Measurements from ENCODE around the gene BOLA3. TPM values are rescaled to one million over a fixed set of nuclear protein-coding genes. Genes with fewer than 3 reads are reported as not detected.
"Not testable (repeated sequence)": the region's sequence is repeated elsewhere in the genome, so short reads cannot be mapped to it uniquely, and the experiment has no call there.

The BOLA3 gene
- total RNA-seq, 4 donors from 2014 or later = 3.0 to 51.5 (median 44.0) TPM; not detected in 1

GRCh38 chr2:74089816-74090745, 57.6 kb downstream of the BOLA3 start:
- peaks cover 0 to under 1% (median 0%) of the 10 kb centered on the region in 4 donors for H3K4me1 ChIP-seq
- no peaks in the 10 kb centered on the region for H3K27me3 ChIP-seq
- DNase-seq = no peak
- H3K36me3 ChIP-seq = peaks cover 0 to 42% (median 7%) of the 10 kb centered on the region in 4 donors
- WGBS, 2 donors (ENCODE audit: low coverage in 1 of 2) = 97 to 100% methylated on average over 7 to 24 of the region's 26 CpGs
- in situ Hi-C loops (cut with MboI; ENCODE audit: low pct_ligation_motif_present in 1 of 4, low pct_unique_long_range_greater_than_20kb in 1 of 4, low sequenced_read_pairs in 3 of 4) = no loop called here
- intact Hi-C loops (cut with DNase I; ENCODE audit: low total_unique reads) = no loop called here
- H3K27ac ChIP-seq = no peak overlapping the region
- H3K9me3 ChIP-seq = no peaks in the 10 kb centered on the region
- H3K4me3 ChIP-seq = no peak overlapping the region
- no peak for TF ChIP-seq POLR2AphosphoS5 (IDR thresholded peaks at IDR 0.05)
- no peak for TF ChIP-seq POLR2A (IDR thresholded peaks at IDR 0.05)
- no peak for TF ChIP-seq EP300 (IDR thresholded peaks at IDR 0.05; ENCODE audit: low read depth)
- no peak for TF ChIP-seq CTCF (IDR thresholded peaks at IDR 0.05)

GRCh38 chr2:74088676-74089075, 59.0 kb downstream of the BOLA3 start:
- H3K27me3 ChIP-seq; H3K27ac ChIP-seq; H3K4me1 ChIP-seq; H3K4me3 ChIP-seq; H3K9me3 ChIP-seq; intact Hi-C loops (cut with DNase I; ENCODE audit: low total_unique reads); DNase-seq; in situ Hi-C loops (cut with MboI; ENCODE audit: low pct_ligation_motif_present in 1 of 4, low pct_unique_long_range_greater_than_20kb in 1 of 4, low sequenced_read_pairs in 3 of 4): not testable (repeated sequence)
- peaks cover 0 to 42% (median 7%) of the 10 kb centered on the region in 4 donors for H3K36me3 ChIP-seq
- 96 to 100% methylated on average over 3 to 8 of the region's 8 CpGs for whole genome bisulfite sequencing, 2 donors (ENCODE audit: low coverage in 1 of 2)

- in situ Hi-C loops (cut with MboI; ENCODE audit: low pct_ligation_motif_present in 1 of 4, low pct_unique_long_range_greater_than_20kb in 1 of 4, low sequenced_read_pairs in 3 of 4) = no loop called here
- TF ChIP-seq POLR2A (IDR thresholded peaks at IDR 0.05) (no peak), POLR2AphosphoS5 (IDR thresholded peaks at IDR 0.05) (no peak), CTCF (IDR thresholded peaks at IDR 0.05) (no peak), EP300 (IDR thresholded peaks at IDR 0.05; ENCODE audit: low read depth) (no peak)
- intact Hi-C loops (cut with DNase I; ENCODE audit: low total_unique reads) = no loop called here
- Histone ChIP-seq H3K27ac (no peak overlapping the region), H3K27me3 (no peaks in the 10 kb centered on the region), H3K4me1 (no peaks in the 10 kb centered on the region), H3K4me3 (no peak overlapping the region), H3K36me3 (peaks cover 0 to 36% (median 7%) of the 10 kb centered on the region in 4 donors), H3K9me3 (no peaks in the 10 kb centered on the region)
- DNase-seq = no peak
- WGBS, 2 donors (ENCODE audit: low coverage in 1 of 2) = 97 to 100% methylated on average over 1 to 16 of the region's 16 CpGs
Measured at GRCh38 chr2:74087696-74088095, 60.0 kb downstream of the BOLA3 start.

DNA sequence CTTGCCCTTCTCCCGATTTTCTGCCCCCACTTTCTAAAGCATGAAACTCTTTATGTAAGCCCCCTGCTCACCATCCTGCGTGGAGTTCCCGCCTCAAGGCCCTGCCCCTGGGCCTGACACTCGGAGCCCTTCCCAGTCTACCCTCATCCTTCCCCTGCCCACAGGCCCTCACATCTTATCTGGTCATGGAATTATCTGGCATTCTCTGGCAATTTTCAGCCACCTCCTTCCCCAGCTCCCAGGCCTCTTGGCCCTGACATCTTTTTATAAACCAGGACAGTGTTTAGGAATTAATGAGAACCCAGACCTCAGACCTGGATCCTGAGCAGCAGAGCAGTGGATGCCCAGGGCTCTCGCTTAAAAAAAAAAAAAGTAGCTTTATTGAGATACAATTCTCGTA, 61.7 kb downstream of the BOLA3 start:
- Histone ChIP-seq H3K27me3 (no peaks in the 10 kb centered on the region), H3K9me3 (no peaks in the 10 kb centered on the region), H3K4me3 (no peak overlapping the region), H3K27ac (no peak overlapping the region), H3K4me1 (no peaks in the 10 kb centered on the region), H3K36me3 (peaks cover 0 to 22% (median 7%) of the 10 kb centered on the region in 4 donors)
- no peak for DNase-seq
- intact Hi-C loops (cut with DNase I; ENCODE audit: low total_unique reads) (no loop called here), in situ Hi-C loops (cut with MboI; ENCODE audit: low pct_ligation_motif_present in 1 of 4, low pct_unique_long_range_greater_than_20kb in 1 of 4, low sequenced_read_pairs in 3 of 4) (no loop called here)
- TF ChIP-seq CTCF (IDR thresholded peaks at IDR 0.05) (no peak), POLR2A (IDR thresholded peaks at IDR 0.05) (no peak), POLR2AphosphoS5 (IDR thresholded peaks at IDR 0.05) (no peak), EP300 (IDR thresholded peaks at IDR 0.05; ENCODE audit: low read depth) (no peak)
- 93% methylated on average over 3 to 6 of the region's 6 CpGs for WGBS, 2 donors (ENCODE audit: low coverage in 1 of 2)

Other genes starting within 250 kb of the BOLA3 start
- 10 to 100 TPM; 27.3 to 49.7 (median 40.3) TPM for gene DGUOK, start 221.0 kb downstream of the BOLA3 start, total RNA-seq
- 10 to 100 TPM; 20.2 to 26.9 (median 22.5) TPM for gene TET3, start 163.0 kb downstream of the BOLA3 start, total RNA-seq
- 10 to 100 TPM; 43.0 to 91.9 (median 68.8) TPM for gene MOB1A, start 31.0 kb upstream of the BOLA3 start, total RNA-seq
- gene MTHFD2, start 50.7 kb upstream of the BOLA3 start, total RNA-seq = 100 to 1,000 TPM in 1 of 4 donors, 10 to 100 TPM in 2, 1 to 10 TPM in 1; 2.2 to 220 (median 17.8) TPM
- 1 to 10 TPM in 3 of 4 donors, under 1 TPM in 1; 0.37 to 6.1 (median 3.5) TPM for gene SLC4A5, start 195.5 kb upstream of the BOLA3 start, total RNA-seq
- gene DCTN1, start 232.4 kb upstream of the BOLA3 start, total RNA-seq = 100 to 1,000 TPM; 109 to 134 (median 122) TPM

Measured in transverse colon (tissue), 4 donors.